H9 (cell line): Measurements from ENCODE around the gene ALCAM. TPM values are rescaled to one million over a fixed set of nuclear protein-coding genes. Genes with fewer than 3 reads are reported as not detected.

Source experiments
- DNase-seq: peaks from one replicate; pipeline ENCODE4 v3.0.0-alpha.2; 2017
- H2AFZ ChIP-seq: one replicate; pipeline ENCODE4 v1.6.1; 2013; ENCODE audit warnings: mild to moderate bottlenecking, low read length, control low read depth, moderate library complexity
- H2AK5ac ChIP-seq: 2 replicates; pipeline ENCODE4 v1.6.1; 2013; ENCODE audit warnings: low read length, control low read depth, mixed read lengths; ENCODE audit not compliant: insufficient read length
- H2BK120ac ChIP-seq: one replicate; pipeline ENCODE4 v1.6.1; 2013; ENCODE audit warnings: low read depth, mild to moderate bottlenecking, low read length, control low read depth, inconsistent platforms; ENCODE audit not compliant: poor library complexity, severe bottlenecking
- H2BK12ac ChIP-seq: 2 replicates; pipeline ENCODE4 v1.6.1; 2013; ENCODE audit warnings: low read length, control low read depth, mixed read lengths, low read depth; ENCODE audit not compliant: insufficient read length
- H2BK15ac ChIP-seq: 2 replicates; pipeline ENCODE4 v1.6.1; 2013; ENCODE audit warnings: low read depth, low read length, control low read depth
- H2BK20ac ChIP-seq: one replicate; pipeline ENCODE4 v1.6.1; 2013; ENCODE audit warnings: low read depth, mild to moderate bottlenecking, low read length, control low read depth, inconsistent platforms; ENCODE audit not compliant: poor library complexity, severe bottlenecking
- H2BK5ac ChIP-seq: 2 replicates; pipeline ENCODE4 v1.6.1; 2013; ENCODE audit warnings: low read length, control low read depth, mixed read lengths; ENCODE audit not compliant: insufficient read length
- H3K14ac ChIP-seq: 2 replicates; pipeline ENCODE4 v1.6.1; 2013; ENCODE audit warnings: low read length, control low read depth; ENCODE audit not compliant: insufficient read depth
- H3K18ac ChIP-seq: 2 replicates; pipeline ENCODE4 v1.6.1; 2013; ENCODE audit warnings: low read depth, mild to moderate bottlenecking, mixed read lengths, low read length, control low read depth; ENCODE audit not compliant: insufficient read length
- H3K23ac ChIP-seq: 2 replicates; pipeline ENCODE4 v1.6.1; 2013; ENCODE audit warnings: low read length, control low read depth, mixed read lengths, low read depth; ENCODE audit not compliant: insufficient read length
- H3K23me2 ChIP-seq: 2 replicates; pipeline ENCODE4 v1.6.1; 2013; ENCODE audit warnings: low read depth, mild to moderate bottlenecking, mixed read lengths, low read length, control low read depth; ENCODE audit not compliant: insufficient read length, poor library complexity, severe bottlenecking
- H3K27ac ChIP-seq: 2 replicates; pipeline ENCODE4 v1.5.1; 2013; ENCODE audit warnings: low read length, control low read depth, mixed read lengths, low read depth; ENCODE audit not compliant: insufficient read length
- H3K27me3 ChIP-seq: 2 replicates; pipeline ENCODE4 v1.6.1; 2013; ENCODE audit warnings: low read length, control low read depth, inconsistent platforms; ENCODE audit not compliant: insufficient read depth
- H3K4ac ChIP-seq: 2 replicates; pipeline ENCODE4 v1.6.1; 2013; ENCODE audit warnings: low read depth, mild to moderate bottlenecking, control low read depth, inconsistent platforms, low read length, moderate library complexity
- H3K4me1 ChIP-seq: 2 replicates; pipeline ENCODE4 v1.6.1; 2013; ENCODE audit warnings: low read length, control low read depth, inconsistent platforms; ENCODE audit not compliant: insufficient read depth
- H3K4me2 ChIP-seq: 2 replicates; pipeline ENCODE4 v1.6.1; 2013; ENCODE audit warnings: low read length, control low read depth, mixed read lengths; ENCODE audit not compliant: insufficient read length, insufficient read depth
- H3K56ac ChIP-seq: 2 replicates; pipeline ENCODE4 v1.6.1; 2013; ENCODE audit warnings: low read depth, mild to moderate bottlenecking, mixed read lengths, low read length, control low read depth; ENCODE audit not compliant: insufficient read length
- H3K79me1 ChIP-seq: 2 replicates; pipeline ENCODE4 v1.6.1; 2013; ENCODE audit warnings: low read depth, mild to moderate bottlenecking, moderate library complexity, low read length, control low read depth, inconsistent platforms; ENCODE audit not compliant: insufficient read depth, poor library complexity, severe bottlenecking
- H3K79me2 ChIP-seq: 2 replicates; pipeline ENCODE4 v1.6.1; 2013; ENCODE audit warnings: low read length, control low read depth, inconsistent platforms; ENCODE audit not compliant: insufficient read depth
- H3K9ac ChIP-seq: 2 replicates; pipeline ENCODE4 v1.6.1; 2013; ENCODE audit warnings: low read length, control low read depth, mixed read lengths; ENCODE audit not compliant: insufficient read length; ENCODE audit errors: extremely low read depth
- H3K9me3 ChIP-seq: one replicate; pipeline ENCODE4 v1.6.1; 2013; ENCODE audit warnings: low read depth, low read length, inconsistent platforms; ENCODE audit not compliant: control insufficient read depth
- H3T11ph ChIP-seq: one replicate; pipeline ENCODE4 v1.6.1; 2013; ENCODE audit warnings: mild to moderate bottlenecking, low read length, control low read depth, inconsistent platforms
- H4K20me1 ChIP-seq: one replicate; pipeline ENCODE4 v1.6.1; 2013; ENCODE audit not compliant: control insufficient read depth, insufficient read length, insufficient read depth
- H4K5ac ChIP-seq: 2 replicates; pipeline ENCODE4 v1.6.1; 2013; ENCODE audit warnings: low read depth, mild to moderate bottlenecking, mixed read lengths, low read length, control low read depth; ENCODE audit not compliant: insufficient read length
- H4K8ac ChIP-seq: replicated peaks from 2 replicates; pipeline ENCODE4 v1.6.1; 2013; ENCODE audit warnings: low read length, control low read depth, mixed read lengths, low read depth; ENCODE audit not compliant: insufficient read length
- H4K91ac ChIP-seq: 2 replicates; pipeline ENCODE4 v1.6.1; 2013; ENCODE audit warnings: low read depth, mild to moderate bottlenecking, moderate library complexity, mixed read lengths, low read length, control low read depth; ENCODE audit not compliant: insufficient read length
- H3K27ac Mint-ChIP-seq, 3 experiments: 2 replicates in 2 of 3; 3 replicates in 1 of 3; pipeline ENCODE4 v1.8.0; 2020 to 2021; ENCODE audit warnings: mixed read lengths in 3 of 3, mild to moderate bottlenecking in 1 of 3, moderate library complexity in 1 of 3
- H3K27me3 Mint-ChIP-seq: 2 replicates; pipeline ENCODE4 v1.8.0; 2021; ENCODE audit warnings: low read depth, mild to moderate bottlenecking, moderate library complexity, mixed read lengths
- H3K36me3 Mint-ChIP-seq, 3 experiments: 2 replicates in 2 of 3; 3 replicates in 1 of 3; pipeline ENCODE4 v1.8.0; 2020 to 2021; ENCODE audit warnings: low read depth in 3 of 3, mixed read lengths in 3 of 3; ENCODE audit not compliant: insufficient read depth in 1 of 3
- H3K4me1 Mint-ChIP-seq, 2 experiments: 2 replicates each; pipeline ENCODE4 v1.8.0; 2020; ENCODE audit warnings: mixed read lengths in 2 of 2
- H3K4me3 Mint-ChIP-seq, 2 experiments: 2 replicates in 1 of 2; 3 replicates in 1 of 2; pipeline ENCODE4 v1.8.0; 2020 to 2021; ENCODE audit warnings: mild to moderate bottlenecking in 2 of 2, mixed read lengths in 2 of 2, moderate library complexity in 1 of 2
- H3K9me3 Mint-ChIP-seq, 2 experiments: 2 replicates in 1 of 2; 3 replicates in 1 of 2; pipeline ENCODE4 v1.8.0; 2020; ENCODE audit warnings: mild to moderate bottlenecking in 2 of 2, mixed read lengths in 2 of 2, moderate library complexity in 1 of 2
- CTCF ChIP-seq: fragments of 200-600 bp; sonication (generic); conservative IDR thresholded peaks from 3 replicates; pipeline ENCODE4 v1.8.0; 2021; ENCODE audit warnings: antibody characterized with exemption, mild to moderate bottlenecking
- WGBS: extraction: QIAGEN DNeasy Blood & Tissue Kit; methylation state at CpG from one replicate; pipeline ENCODE4 v1.1.7; 2013; ENCODE audit warnings: missing lambda C conversion rate, low lambda C conversion rate, mixed read lengths; ENCODE audit not compliant: insufficient read length; ENCODE audit errors: extremely low coverage; 5-methylcytosine and 5-hydroxymethylcytosine counted together
- total RNA-seq: library from RNA; stranded (reverse); gene quantifications from 2 replicates; pipeline ENCODE4 v1.2.1, GENCODE V29; 2021

The ALCAM gene
- total RNA-seq, 1 experiment from 2014 or later, result 43.7 TPM

- H2AFZ ChIP-seq, result no peak overlapping the region
- Mint-ChIP-seq H3K4me3 (no peak overlapping the region), H3K36me3 (peaks cover 3 to 7% (median 5%) of the 10 kb centered on the region in 3 experiments; a peak in 4 of 7 replicates), H3K27ac (no peak overlapping the region), H3K27me3 (no peaks in the 10 kb centered on the region), H3K4me1 (0 out of 4 replicates have a peak, but pooled peaks cover 0 to 4% of the 10 kb centered on the region in 2 experiments), H3K9me3 (no peaks in the 10 kb centered on the region)
- no peak overlapping the region for H3K18ac ChIP-seq
- H2BK5ac ChIP-seq, result no peak overlapping the region
- no peaks in the 10 kb centered on the region for H3K79me2 ChIP-seq
- no peak overlapping the region for H3T11ph ChIP-seq
- no peaks in the 10 kb centered on the region for H3K23me2 ChIP-seq
- H3K4me2 ChIP-seq, result no peak overlapping the region
- H3K4me1 ChIP-seq, result 0 out of 2 replicates have a peak, but pooled peaks cover 1% of the 10 kb centered on the region
- H4K5ac ChIP-seq, result no peak overlapping the region
- no peak overlapping the region for H3K23ac ChIP-seq
- H2BK12ac ChIP-seq, result no peak overlapping the region
- H3K56ac ChIP-seq, result no peak overlapping the region
- WGBS, result no CpG with 5 or more reads among the region's 5 CpGs
- H2BK15ac ChIP-seq, result no peak overlapping the region
- no peak overlapping the region for H3K14ac ChIP-seq
- no peaks in the 10 kb centered on the region for H3K27me3 ChIP-seq
- no peak for TF ChIP-seq CTCF
- no peak overlapping the region for H3K27ac ChIP-seq
- H3K9ac ChIP-seq, result no peak overlapping the region
- no peaks in the 10 kb centered on the region for H3K9me3 ChIP-seq
- no peak overlapping the region for H2AK5ac ChIP-seq
- no peaks in the 10 kb centered on the region for H4K20me1 ChIP-seq
- DNase-seq, result no peak
- H3K79me1 ChIP-seq, result no peaks in the 10 kb centered on the region
- H2BK120ac ChIP-seq, result no peak overlapping the region
- no peak overlapping the region for H4K8ac ChIP-seq
- H3K4ac ChIP-seq, result no peak overlapping the region
- no peak overlapping the region for H2BK20ac ChIP-seq
- no peak overlapping the region for H4K91ac ChIP-seq
These were observed 167.8 kb downstream of the ALCAM start for GRCh38 chr3:105534491-105534890.
